Measurements from ENCODE around the gene GLP2R. TPM values are rescaled to one million over a fixed set of nuclear protein-coding genes. Genes with fewer than 3 reads are reported as not detected.

Gene GLP2R
- total RNA-seq, 2 experiments from 2014 or later: not detected

GRCh38 chr17:9926150-9926804, 100.6 kb downstream of the GLP2R start:
- H3K4me3 Mint-ChIP-seq: no peak overlapping the region
- TF ChIP-seq CTCF (IDR thresholded peaks at IDR 0.05): no peak
- intact Hi-C loops (cut with micrococcal nuclease): loop anchor here (10.0 kb wide), 2 partner anchors 299 to 689 kb away; no protein-coding TSS in a partner anchor
- DNase-seq: no peak
- ATAC-seq: no peak
- ChIA-PET CTCF (interaction anchor here (0.9 to 3.1 kb wide), 6 partner anchors 13 to 691 kb away, joined by 3 to 17 read pairs (median 10); no protein-coding TSS in a partner anchor), POLR2A (no interaction called here)
- H3K27me3 Mint-ChIP-seq: no peaks in the 10 kb centered on the region
- H3K36me3 Mint-ChIP-seq (ENCODE audit: low read depth): no peaks in the 10 kb centered on the region
- no peaks in the 10 kb centered on the region for H3K4me1 Mint-ChIP-seq (ENCODE audit: low read depth)
- H3K9me3 Mint-ChIP-seq: no peaks in the 10 kb centered on the region
- H3K27ac Mint-ChIP-seq: no peak overlapping the region

GRCh38 chr17:9928601-9929333, 103.0 kb downstream of the GLP2R start:
- no peak for DNase-seq
- intact Hi-C loops (cut with micrococcal nuclease): loop anchor here (10.0 kb wide), 2 partner anchors 296 to 686 kb away; no protein-coding TSS in a partner anchor
- CTCF ChIA-PET: no interaction called here
- no peak for TF ChIP-seq CTCF (IDR thresholded peaks at IDR 0.05)
- no peak overlapping the region for H3K4me3 Mint-ChIP-seq
- H3K27ac Mint-ChIP-seq: no peak overlapping the region
- H3K9me3 Mint-ChIP-seq: no peaks in the 10 kb centered on the region
- no peak for ATAC-seq
- H3K4me1 Mint-ChIP-seq (ENCODE audit: low read depth): no peaks in the 10 kb centered on the region
- no peaks in the 10 kb centered on the region for H3K36me3 Mint-ChIP-seq (ENCODE audit: low read depth)
- POLR2A ChIA-PET: no interaction called here
- no peaks in the 10 kb centered on the region for H3K27me3 Mint-ChIP-seq

DNA sequence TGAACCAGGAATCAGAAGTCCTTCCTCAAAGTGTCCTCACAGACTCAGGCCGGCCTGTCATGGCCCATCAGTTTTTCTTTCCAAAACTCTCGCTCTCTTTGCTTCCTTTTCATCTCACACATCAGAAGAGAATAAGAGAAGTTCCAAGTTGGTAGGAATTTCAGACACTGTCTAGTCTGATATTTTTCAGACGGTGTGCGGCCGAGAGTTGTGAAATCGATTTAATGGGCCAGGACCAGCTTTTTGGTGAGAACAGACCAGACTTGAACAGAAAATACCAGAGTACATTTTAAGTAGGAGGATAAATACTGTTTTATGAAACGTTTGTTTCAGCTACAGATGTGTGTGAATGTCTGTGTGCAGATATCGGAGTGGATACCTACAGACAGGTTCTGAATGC, 104.1 kb downstream of the GLP2R start:
- Mint-ChIP-seq H3K9me3 (no peaks in the 10 kb centered on the region), H3K27ac (no peak overlapping the region), H3K36me3 (ENCODE audit: low read depth) (no peaks in the 10 kb centered on the region), H3K4me1 (ENCODE audit: low read depth) (no peaks in the 10 kb centered on the region), H3K4me3 (no peak overlapping the region), H3K27me3 (no peaks in the 10 kb centered on the region)
- TF ChIP-seq CTCF (IDR thresholded peaks at IDR 0.05): no peak
- ATAC-seq (no peak), DNase-seq (no peak)
- CTCF ChIA-PET: no interaction called here
- intact Hi-C loops (cut with micrococcal nuclease): loop anchor here (10.0 kb wide), 2 partner anchors 295 to 685 kb away; no protein-coding TSS in a partner anchor
- POLR2A ChIA-PET: no interaction called here

- ATAC-seq (no peak), DNase-seq (no peak)
- H3K4me3 Mint-ChIP-seq: no peak overlapping the region
- no peaks in the 10 kb centered on the region for H3K27me3 Mint-ChIP-seq
- H3K36me3 Mint-ChIP-seq (ENCODE audit: low read depth): no peaks in the 10 kb centered on the region
- POLR2A ChIA-PET: no interaction called here
- intact Hi-C loops (cut with micrococcal nuclease): no loop called here
- CTCF ChIA-PET: no interaction called here
- TF ChIP-seq CTCF (IDR thresholded peaks at IDR 0.05): no peak
- H3K4me1 Mint-ChIP-seq (ENCODE audit: low read depth): no peaks in the 10 kb centered on the region
- H3K9me3 Mint-ChIP-seq: no peaks in the 10 kb centered on the region
- H3K27ac Mint-ChIP-seq: no peak overlapping the region
Observed at GRCh38 chr17:9931144-9931741, 105.5 kb downstream of the GLP2R start.

DNA sequence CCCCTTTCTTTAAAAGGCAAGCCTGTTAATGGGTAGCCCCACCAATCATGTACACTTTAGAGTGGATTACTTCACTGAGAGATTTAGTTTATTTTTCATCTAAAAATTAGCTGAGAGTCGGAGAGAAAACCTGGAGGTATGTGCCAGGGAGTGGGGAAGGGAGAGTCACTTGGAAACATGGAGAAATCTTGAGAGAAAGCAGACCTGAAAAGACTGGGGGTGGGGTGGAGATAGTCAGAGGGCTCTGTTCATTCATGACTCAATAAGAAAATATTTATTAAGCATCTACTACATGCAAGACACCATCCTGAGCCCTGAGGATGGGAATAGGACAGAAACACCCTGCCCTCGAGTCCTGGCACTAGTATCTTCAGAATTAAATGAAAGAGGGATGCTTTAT, 106.8 kb downstream of the GLP2R start:
- no peak overlapping the region for H3K4me3 Mint-ChIP-seq
- CTCF ChIA-PET: no interaction called here
- no peaks in the 10 kb centered on the region for H3K4me1 Mint-ChIP-seq (ENCODE audit: low read depth)
- no peak for DNase-seq
- ATAC-seq: no peak
- no peaks in the 10 kb centered on the region for H3K9me3 Mint-ChIP-seq
- POLR2A ChIA-PET: no interaction called here
- no peak for TF ChIP-seq CTCF (IDR thresholded peaks at IDR 0.05)
- no peaks in the 10 kb centered on the region for H3K36me3 Mint-ChIP-seq (ENCODE audit: low read depth)
- no peaks in the 10 kb centered on the region for H3K27me3 Mint-ChIP-seq
- no peak overlapping the region for H3K27ac Mint-ChIP-seq
- intact Hi-C loops (cut with micrococcal nuclease): no loop called here

All from activated CD8-positive, alpha-beta T cell treated with anti-CD3 and anti-CD28 coated beads for 36 hours (primary cell).